Neural progenitor cell (in vitro differentiated cells): ENCODE results near the gene LGR4. TPM values are rescaled to one million over a fixed set of nuclear protein-coding genes. Genes with fewer than 3 reads are reported as not detected.

ENCODE experiments used
- DNase-seq: peaks from one replicate; pipeline ENCODE4 v3.0.0-alpha.2; 2016; ENCODE audit warnings: low spot score
- H2AFZ ChIP-seq: fragments of 200-600 bp; sonication (generic); replicated peaks from 2 replicates; pipeline ENCODE4 v1.6.1; 2016; ENCODE audit warnings: antibody characterized with exemption
- H3F3A ChIP-seq: fragments of 200-600 bp; sonication (generic); 2 replicates; pipeline ENCODE4 v1.6.1; 2016; ENCODE audit warnings: antibody characterized with exemption, low read depth
- H3K27ac ChIP-seq: fragments of 200-600 bp; sonication (generic); 2 replicates; pipeline ENCODE4 v1.5.1; 2016; ENCODE audit warnings: mild to moderate bottlenecking
- H3K27me3 ChIP-seq: fragments of 200-600 bp; sonication (generic); 2 replicates; pipeline ENCODE4 v1.6.1; 2016; ENCODE audit warnings: mild to moderate bottlenecking, moderate library complexity
- H3K36me3 ChIP-seq: fragments of 200-600 bp; sonication (generic); 2 replicates; pipeline ENCODE4 v1.5.1; 2016
- H3K4me1 ChIP-seq: fragments of 200-600 bp; sonication (generic); 2 replicates; pipeline ENCODE4 v1.6.1; 2016; ENCODE audit warnings: mixed run types
- H3K4me2 ChIP-seq: fragments of 200-600 bp; sonication (generic); 2 replicates; pipeline ENCODE4 v1.6.1; 2016
- H3K4me3 ChIP-seq: fragments of 200-600 bp; sonication (generic); 2 replicates; pipeline ENCODE4 v1.5.1; 2016
- H3K79me2 ChIP-seq: fragments of 200-600 bp; sonication (generic); 2 replicates; pipeline ENCODE4 v1.6.1; 2016; ENCODE audit warnings: low read depth
- H3K9ac ChIP-seq: fragments of 200-600 bp; sonication (generic); 2 replicates; pipeline ENCODE4 v1.6.1; 2016
- H3K9me3 ChIP-seq: fragments of 200-600 bp; sonication (generic); 2 replicates; pipeline ENCODE4 v1.5.1; 2016; ENCODE audit warnings: low read depth
- H4K20me1 ChIP-seq: fragments of 200-600 bp; sonication (generic); 2 replicates; pipeline ENCODE4 v1.6.1; 2016; ENCODE audit warnings: low read depth
- H3K27ac Mint-ChIP-seq: 3 replicates; pipeline ENCODE4 v1.8.0; 2021; ENCODE audit warnings: mixed read lengths
- H3K27me3 Mint-ChIP-seq: 2 replicates; pipeline ENCODE4 v1.8.0; 2022; ENCODE audit warnings: low read depth, mild to moderate bottlenecking, inconsistent platforms, moderate library complexity, mixed read lengths; ENCODE audit not compliant: insufficient read depth
- H3K36me3 Mint-ChIP-seq: 3 replicates; pipeline ENCODE4 v1.8.0; 2021; ENCODE audit warnings: mixed read lengths
- H3K4me1 Mint-ChIP-seq: 3 replicates; pipeline ENCODE4 v1.8.0; 2021; ENCODE audit warnings: mixed read lengths
- H3K4me3 Mint-ChIP-seq: 3 replicates; pipeline ENCODE4 v1.8.0; 2021; ENCODE audit warnings: mild to moderate bottlenecking, moderate library complexity, mixed read lengths
- H3K9me3 Mint-ChIP-seq: 3 replicates; pipeline ENCODE4 v1.8.0; 2020; ENCODE audit warnings: mixed read lengths
- EZH2 ChIP-seq: fragments of 200-600 bp; sonication (generic); IDR thresholded peaks from 2 replicates; pipeline ENCODE4 v1.6.1; 2017; ENCODE audit warnings: antibody characterized with exemption, mild to moderate bottlenecking, moderate library complexity
- EZH2phosphoT487 ChIP-seq: fragments of 200-600 bp; sonication (generic); IDR thresholded peaks from 2 replicates; pipeline ENCODE4 v1.6.1; 2017; ENCODE audit warnings: antibody characterized with exemption
- total RNA-seq: library from RNA; depleted of rRNA; stranded (reverse); fragments of >200 nt; gene quantifications from 2 replicates; pipeline ENCODE4 v1.2.3, GENCODE V29; 2015; ENCODE audit warnings: low replicate concordance
- TF ChIP-seq, protein P1 (sequence below): fragments of 200-600 bp; sonication (generic); IDR thresholded peaks from 2 replicates; pipeline ENCODE4 v1.5.1; 2017; ENCODE audit warnings: antibody characterized with exemption, mild to moderate bottlenecking

LGR4 gene
- total RNA-seq, 1 donor from 2014 or later: 274 TPM

DNA sequence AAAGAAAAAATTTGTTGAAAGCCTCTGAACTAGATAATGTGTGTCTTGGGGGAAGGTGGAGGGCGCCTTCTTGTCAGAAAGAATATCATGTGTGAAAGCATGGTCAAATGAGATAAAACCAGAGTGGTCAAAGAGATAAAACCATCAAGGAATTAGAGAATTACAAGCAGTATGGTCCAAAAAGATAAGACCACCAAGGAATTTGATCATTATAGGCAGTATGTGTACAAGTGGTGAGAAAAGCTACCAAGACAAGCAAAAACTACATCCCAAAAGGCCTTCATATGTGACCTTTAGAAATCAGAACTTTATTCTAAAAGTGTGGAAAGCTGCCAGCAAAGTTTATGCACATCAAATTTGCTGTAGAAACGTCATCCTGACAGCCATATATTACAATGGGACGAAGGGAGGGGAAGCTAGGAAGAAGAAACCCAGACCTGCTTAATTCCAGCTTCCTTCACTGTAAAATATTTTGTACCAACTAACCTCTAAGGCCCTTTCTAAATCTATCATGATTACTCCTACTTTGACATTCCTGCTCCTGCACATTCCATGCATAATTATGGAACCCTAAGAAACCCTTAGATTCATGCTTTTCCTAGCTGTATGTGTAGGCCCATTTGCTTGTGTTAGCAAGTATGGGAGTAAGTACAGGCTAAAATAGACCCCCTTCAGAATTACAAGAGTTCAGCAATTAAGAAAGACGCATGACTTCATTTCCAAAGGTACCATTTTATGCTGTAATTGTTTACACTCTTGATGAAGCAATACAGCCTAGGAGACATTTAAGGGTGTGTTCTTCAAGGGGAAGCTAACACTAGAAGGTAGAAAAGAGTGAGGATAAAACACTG lies 51.6 kb downstream of the LGR4 start:
- no peak overlapping the region for H3K9ac ChIP-seq
- H3K36me3 ChIP-seq: no peaks in the 10 kb centered on the region
- peaks cover 44% of the 10 kb centered on the region for H3F3A ChIP-seq
- no peak overlapping the region for H3K4me3 ChIP-seq
- H3K4me1 ChIP-seq: peaks cover 81% of the 10 kb centered on the region
- peak overlapping the region; percentile 82 for H3K27ac ChIP-seq
- H3K9me3 Mint-ChIP-seq: peaks cover 4% of the 10 kb centered on the region
- H4K20me1 ChIP-seq: peaks cover 99% of the 10 kb centered on the region
- peaks cover 10% of the 10 kb centered on the region for H3K4me1 Mint-ChIP-seq
- peaks cover 100% of the 10 kb centered on the region for H3K79me2 ChIP-seq
- H3K4me3 Mint-ChIP-seq: no peak overlapping the region
- peak overlapping the region; percentile 49 for H3K4me2 ChIP-seq
- no peaks in the 10 kb centered on the region for H3K9me3 ChIP-seq
- TF ChIP-seq EZH2phosphoT487 (no peak), EZH2 (no peak)
- TF ChIP-seq, protein P1, sequence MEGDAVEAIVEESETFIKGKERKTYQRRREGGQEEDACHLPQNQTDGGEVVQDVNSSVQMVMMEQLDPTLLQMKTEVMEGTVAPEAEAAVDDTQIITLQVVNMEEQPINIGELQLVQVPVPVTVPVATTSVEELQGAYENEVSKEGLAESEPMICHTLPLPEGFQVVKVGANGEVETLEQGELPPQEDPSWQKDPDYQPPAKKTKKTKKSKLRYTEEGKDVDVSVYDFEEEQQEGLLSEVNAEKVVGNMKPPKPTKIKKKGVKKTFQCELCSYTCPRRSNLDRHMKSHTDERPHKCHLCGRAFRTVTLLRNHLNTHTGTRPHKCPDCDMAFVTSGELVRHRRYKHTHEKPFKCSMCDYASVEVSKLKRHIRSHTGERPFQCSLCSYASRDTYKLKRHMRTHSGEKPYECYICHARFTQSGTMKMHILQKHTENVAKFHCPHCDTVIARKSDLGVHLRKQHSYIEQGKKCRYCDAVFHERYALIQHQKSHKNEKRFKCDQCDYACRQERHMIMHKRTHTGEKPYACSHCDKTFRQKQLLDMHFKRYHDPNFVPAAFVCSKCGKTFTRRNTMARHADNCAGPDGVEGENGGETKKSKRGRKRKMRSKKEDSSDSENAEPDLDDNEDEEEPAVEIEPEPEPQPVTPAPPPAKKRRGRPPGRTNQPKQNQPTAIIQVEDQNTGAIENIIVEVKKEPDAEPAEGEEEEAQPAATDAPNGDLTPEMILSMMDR: no peak
- no peaks in the 10 kb centered on the region for H3K27me3 ChIP-seq
- H3K36me3 Mint-ChIP-seq: peaks cover 2% of the 10 kb centered on the region
- no peak overlapping the region for H2AFZ ChIP-seq
- no peak for DNase-seq
- peaks cover 4% of the 10 kb centered on the region for H3K27me3 Mint-ChIP-seq
- no peak overlapping the region for H3K27ac Mint-ChIP-seq

DNA sequence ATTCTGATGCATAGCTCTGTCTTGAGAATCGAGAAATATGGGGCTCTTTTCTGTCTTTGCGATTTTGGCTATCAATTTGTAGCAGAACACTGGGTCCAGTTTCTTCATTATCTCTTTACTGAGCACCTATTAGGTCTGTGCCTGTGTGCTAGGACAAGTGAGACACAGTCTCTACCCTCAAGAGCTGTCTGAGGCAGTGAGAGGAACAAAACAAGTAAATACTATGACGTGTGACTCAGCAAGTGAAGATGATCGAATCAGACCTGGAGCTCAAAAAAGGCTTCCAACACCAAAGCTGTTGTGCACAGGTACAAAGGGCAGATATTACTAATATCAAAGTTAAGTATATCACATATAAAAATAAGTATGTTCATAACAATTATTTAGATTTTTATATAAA lies 52.4 kb downstream of the LGR4 start:
- Mint-ChIP-seq H3K27me3 (peaks cover 4% of the 10 kb centered on the region), H3K36me3 (peaks cover 2% of the 10 kb centered on the region), H3K4me3 (no peak overlapping the region), H3K27ac (no peak overlapping the region), H3K9me3 (peaks cover 4% of the 10 kb centered on the region), H3K4me1 (peaks cover 10% of the 10 kb centered on the region)
- Histone ChIP-seq H3K4me2 (no peak overlapping the region), H3K27me3 (no peaks in the 10 kb centered on the region), H2AFZ (no peak overlapping the region), H4K20me1 (peaks cover 99% of the 10 kb centered on the region), H3F3A (peaks cover 43% of the 10 kb centered on the region), H3K79me2 (peaks cover 100% of the 10 kb centered on the region), H3K27ac (peak overlapping the region; percentile 82), H3K4me1 (peaks cover 88% of the 10 kb centered on the region), H3K9me3 (no peaks in the 10 kb centered on the region), H3K4me3 (no peak overlapping the region), H3K36me3 (no peaks in the 10 kb centered on the region), H3K9ac (no peak overlapping the region)
- no peak for DNase-seq
- TF ChIP-seq EZH2phosphoT487 (no peak), EZH2 (no peak)
- TF ChIP-seq, protein P1: no peak

DNA sequence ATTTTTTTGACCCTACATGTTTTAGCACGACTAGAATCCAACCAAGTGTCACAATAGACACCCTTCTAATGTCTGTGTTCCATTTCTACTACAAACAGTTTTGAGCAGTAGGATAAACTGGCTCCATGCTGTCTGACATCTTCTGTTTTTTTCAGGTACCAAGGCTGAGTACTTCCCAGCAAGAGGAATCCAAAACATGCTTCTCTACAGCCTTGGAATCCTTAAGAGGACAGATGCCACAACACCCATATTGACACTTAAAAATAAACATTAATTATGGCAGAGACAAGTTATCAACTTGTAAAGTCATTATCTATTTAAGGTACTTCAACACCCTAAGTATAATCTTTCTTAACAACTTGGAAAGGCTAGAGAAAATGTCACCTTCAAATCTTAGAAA lies 54.2 kb downstream of the LGR4 start:
- Histone ChIP-seq H3K36me3 (no peaks in the 10 kb centered on the region), H3K27ac (no peak overlapping the region), H3K79me2 (peaks cover 100% of the 10 kb centered on the region), H2AFZ (no peak overlapping the region), H4K20me1 (peaks cover 99% of the 10 kb centered on the region), H3K9ac (no peak overlapping the region), H3F3A (peaks cover 25% of the 10 kb centered on the region), H3K4me2 (no peak overlapping the region), H3K27me3 (no peaks in the 10 kb centered on the region), H3K4me1 (peaks cover 85% of the 10 kb centered on the region), H3K4me3 (no peak overlapping the region), H3K9me3 (no peaks in the 10 kb centered on the region)
- Mint-ChIP-seq H3K4me1 (peaks cover 5% of the 10 kb centered on the region), H3K27me3 (no peaks in the 10 kb centered on the region), H3K4me3 (no peak overlapping the region), H3K9me3 (peaks cover 4% of the 10 kb centered on the region), H3K27ac (no peak overlapping the region), H3K36me3 (peaks cover 2% of the 10 kb centered on the region)
- TF ChIP-seq EZH2phosphoT487: no peak
- TF ChIP-seq, protein P1: no peak
- TF ChIP-seq EZH2: no peak
- DNase-seq: no peak
